Upper lobe of right lung (tissue), 1 donor: ENCODE results near the gene PDS5A. TPM values are rescaled to one million over a fixed set of nuclear protein-coding genes. Genes with fewer than 3 reads are reported as not detected.
"Not testable (repeated sequence)": the region's sequence is repeated elsewhere in the genome, so short reads cannot be mapped to it uniquely, and the experiment has no call there.

Source experiments
- ATAC-seq: fragments of 200-7000 bp; cut with Tn5 transposase; one replicate; pipeline ENCODE4 v1.9.1; 2020; ENCODE audit warnings: mild to moderate bottlenecking, moderate library complexity
- DNase-seq: peaks from one replicate; pipeline ENCODE4 v3.0.0-alpha.2; 2020
- H3K27ac ChIP-seq: fragments of 200-600 bp; one replicate; pipeline ENCODE4 v1.8.0; 2022
- H3K27me3 ChIP-seq: fragments of 200-600 bp; one replicate; pipeline ENCODE4 v1.8.0; 2022; ENCODE audit warnings: mild to moderate bottlenecking
- H3K36me3 ChIP-seq: fragments of 200-600 bp; one replicate; pipeline ENCODE4 v1.8.0; 2022
- H3K4me1 ChIP-seq: fragments of 200-600 bp; one replicate; pipeline ENCODE4 v1.8.0; 2022
- H3K4me3 ChIP-seq: fragments of 200-600 bp; one replicate; pipeline ENCODE4 v1.8.0; 2022; ENCODE audit warnings: mild to moderate bottlenecking
- H3K9me3 ChIP-seq: fragments of 200-600 bp; one replicate; pipeline ENCODE4 v1.8.0; 2022
- CTCF ChIP-seq: fragments of 200-600 bp; IDR thresholded peaks from one replicate; pipeline ENCODE4 v1.8.0; 2022; ENCODE audit warnings: antibody characterized with exemption
- intact Hi-C: fragments of 100-400 bp; cut with DNase I; formaldehyde crosslinking; loops from one replicate; pipeline ENCODE4 v1.11.0; 2022
- total RNA-seq: library from RNA; stranded (reverse); fragmentation: NEBNext Ultra II Directional; extraction: Animal tissue kit (Norgen Biotek cat#: 25700); gene quantifications from one replicate; pipeline ENCODE4 v1.2.1, GENCODE V29; 2021
- donor health status: DM: no; HTN: yes; CAD: no; lungs with severe emphysema.

Gene PDS5A
- total RNA-seq, 1 donor from 2014 or later, result 83.7 TPM

GRCh38 chr4:39802005-39802404, 175.7 kb downstream of the PDS5A start:
- Histone ChIP-seq H3K9me3 (no peaks in the 10 kb centered on the region), H3K4me1 (no peaks in the 10 kb centered on the region), H3K27me3 (no peaks in the 10 kb centered on the region), H3K4me3 (no peak overlapping the region), H3K27ac (no peak overlapping the region), H3K36me3 (no peaks in the 10 kb centered on the region)
- DNase-seq, result no peak
- no peak for ATAC-seq
- intact Hi-C loops, result no loop called here
- TF ChIP-seq CTCF, result no peak

- ATAC-seq, result not testable (repeated sequence)
These were observed 184.7 kb downstream of the PDS5A start for GRCh38 chr4:39792976-39793375.

DNA sequence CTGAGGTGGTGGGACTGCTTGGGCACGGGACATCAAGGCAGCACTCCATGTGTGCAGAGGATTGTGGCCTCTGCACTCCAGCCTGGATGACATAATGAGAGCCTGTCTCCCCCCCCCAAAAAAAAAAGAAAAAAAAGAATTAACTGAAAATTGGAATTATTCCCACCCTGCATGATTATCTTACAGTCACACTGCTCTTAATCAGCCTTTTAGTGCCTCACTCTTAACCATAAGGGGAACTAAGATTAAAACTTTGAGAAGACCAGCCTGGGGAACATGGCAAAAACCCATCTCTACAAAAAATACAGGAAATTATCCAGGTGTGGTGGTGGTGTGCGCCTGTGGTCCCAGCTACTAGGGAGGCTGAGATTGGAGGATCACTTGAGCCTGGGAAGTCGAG, 185.2 kb downstream of the PDS5A start:
- Histone ChIP-seq H3K36me3 (no peaks in the 10 kb centered on the region), H3K9me3 (no peaks in the 10 kb centered on the region), H3K4me1 (no peaks in the 10 kb centered on the region), H3K4me3 (no peak overlapping the region), H3K27me3 (no peaks in the 10 kb centered on the region), H3K27ac (no peak overlapping the region)
- no peak for TF ChIP-seq CTCF
- intact Hi-C loops, result no loop called here
- ATAC-seq (no peak), DNase-seq (no peak)

More at GRCh38 chr4:39792976-39793375, 184.7 kb downstream of the PDS5A start:
- DNase-seq, H3K27me3 ChIP-seq, H3K4me3 ChIP-seq, H3K4me1 ChIP-seq, intact Hi-C loops, H3K27ac ChIP-seq, H3K36me3 ChIP-seq, H3K9me3 ChIP-seq: not testable (repeated sequence)

GRCh38 chr4:39792128-39792527, 185.6 kb downstream of the PDS5A start:
- intact Hi-C loops, result no loop called here
- Histone ChIP-seq H3K4me1 (no peaks in the 10 kb centered on the region), H3K27me3 (no peaks in the 10 kb centered on the region), H3K36me3 (no peaks in the 10 kb centered on the region), H3K9me3 (no peaks in the 10 kb centered on the region), H3K27ac (no peak overlapping the region), H3K4me3 (no peak overlapping the region)
- ATAC-seq (no peak), DNase-seq (no peak)
- TF ChIP-seq CTCF, result no peak

GRCh38 chr4:39786838-39787237, 190.9 kb downstream of the PDS5A start:
- Histone ChIP-seq H3K9me3 (no peaks in the 10 kb centered on the region), H3K4me3 (no peak overlapping the region), H3K27me3 (no peaks in the 10 kb centered on the region), H3K4me1 (no peaks in the 10 kb centered on the region), H3K36me3 (no peaks in the 10 kb centered on the region), H3K27ac (no peak overlapping the region)
- no peak for TF ChIP-seq CTCF
- DNase-seq (no peak), ATAC-seq (no peak)
- intact Hi-C loops, result no loop called here

- Histone ChIP-seq H3K4me1 (no peaks in the 10 kb centered on the region), H3K36me3 (no peaks in the 10 kb centered on the region), H3K4me3 (no peak overlapping the region), H3K27me3 (no peaks in the 10 kb centered on the region), H3K9me3 (no peaks in the 10 kb centered on the region), H3K27ac (no peak overlapping the region)
- TF ChIP-seq CTCF, result no peak
- ATAC-seq (no peak), DNase-seq (no peak)
- intact Hi-C loops, result no loop called here
These were observed 192.6 kb downstream of the PDS5A start for GRCh38 chr4:39785083-39785482.

DNA sequence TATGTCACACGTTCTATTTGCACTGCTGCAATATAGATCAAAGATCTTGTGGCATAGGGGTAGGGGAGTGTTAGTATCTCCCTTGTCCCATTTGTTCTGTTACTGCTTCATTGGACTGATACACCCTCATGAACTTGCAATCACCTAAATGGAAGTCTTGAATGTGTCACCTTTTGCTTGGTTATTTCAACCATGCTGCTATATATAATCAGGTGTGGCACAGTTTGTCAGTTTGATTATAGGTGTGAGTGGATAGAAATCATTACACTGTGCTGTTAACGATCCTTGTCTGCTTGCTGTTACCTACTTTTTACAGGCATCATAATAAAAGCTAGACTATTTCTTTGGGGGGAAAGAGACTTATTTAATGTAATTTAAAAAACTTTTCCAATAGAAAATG, 195.7 kb downstream of the PDS5A start:
- H3K27me3 ChIP-seq, H3K4me3 ChIP-seq, H3K4me1 ChIP-seq, H3K27ac ChIP-seq, DNase-seq, ATAC-seq, H3K9me3 ChIP-seq, intact Hi-C loops: not testable (repeated sequence)
- H3K36me3 ChIP-seq, result peaks cover 18% of the 10 kb centered on the region
